Adrenal gland (tissue), 12 donors: ENCODE measurements around the gene DDX20. TPM values are rescaled to one million over a fixed set of nuclear protein-coding genes. Genes with fewer than 3 reads are reported as not detected.
A peak's percentile ranks its signal among the peaks of the same experiment; 100 is the strongest.

Experiments
- DNase-seq, 7 donors: peaks; one replicate each; pipeline ENCODE4 v3.0.0-alpha.2; 2019 to 2020
- H3K27ac ChIP-seq, 5 donors: fragments of 200-600 bp; sonication (generic) in 4 of 5; 1 replicate in 3 of 5; 2 replicates in 2 of 5; pipeline versions ENCODE4 v1.5.1 to v1.8.0; 2016 to 2020; ENCODE audit warnings: mild to moderate bottlenecking in 1 of 5
- H3K27me3 ChIP-seq: fragments of 200-600 bp; 2 replicates; pipeline ENCODE4 v1.8.0; 2021
- H3K36me3 ChIP-seq, 2 donors: fragments of 200-600 bp; replicated peaks in 1 of 2; 1 replicate in 1 of 2; 2 replicates in 1 of 2; pipeline versions ENCODE4 v1.5.1 to v1.8.0; 2018 to 2022
- H3K4me1 ChIP-seq, 2 donors: fragments of 200-600 bp; replicated peaks in 1 of 2; 1 replicate in 1 of 2; 2 replicates in 1 of 2; pipeline versions ENCODE4 v1.5.1 to v1.8.0; 2018 to 2021
- H3K4me3 ChIP-seq, 4 donors: fragments of 200-600 bp; sonication (generic) in 3 of 4; one replicate each; pipeline ENCODE4 v1.5.1; 2016 to 2018
- H3K9me3 ChIP-seq, 3 donors: fragments of 200-600 bp; sonication (generic) in 1 of 3; replicated peaks in 1 of 3; 1 replicate in 2 of 3; 2 replicates in 1 of 3; pipeline versions ENCODE4 v1.5.1 to v1.8.0; 2016 to 2021
- CTCF ChIP-seq, 6 experiments: fragments of 450-650 bp in 4 of 6; fragments of 200-600 bp in 2 of 6; sonication (generic) in 1 of 6; IDR thresholded peaks; 1 replicate in 5 of 6; 2 replicates in 1 of 6; pipeline versions ENCODE4 v1.5.1 to v1.8.0; 2016 to 2021; ENCODE audit warnings: antibody characterized with exemption in 6 of 6, mild to moderate bottlenecking in 2 of 6, moderate library complexity in 1 of 6
- POLR2A ChIP-seq, 2 donors: fragments of 450-650 bp; IDR thresholded peaks; one replicate each; pipeline ENCODE4 v1.6.1; 2017; ENCODE audit warnings: antibody characterized with exemption in 2 of 2, mild to moderate bottlenecking in 2 of 2, moderate library complexity in 1 of 2
- WGBS, 4 donors: extraction: QIAGEN DNeasy Blood & Tissue Kit in 2 of 4; methylation state at CpG; one replicate each; pipeline versions ENCODE4 v1.1.5 to v1.1.7; 2013 to 2017; 5-methylcytosine and 5-hydroxymethylcytosine counted together
- intact Hi-C, 2 donors: fragments of 100-400 bp; cut with DNase I; formaldehyde crosslinking; loops; one replicate each; pipeline versions ENCODE4 v1.14.1 to v1.15.0; 2022 to 2023
- polyA plus RNA-seq, 3 donors: library from polyadenylated mRNA; stranded (reverse); fragments of 200-250 nt in 2 of 3; fragments of 350-450 nt in 1 of 3; fragmentation: Illumina TruSeq in 1 of 3; extraction: RNeasy Lipid Tissue Mini Kit (QIAGEN cat#74804) in 1 of 3; gene quantifications; one replicate each; pipeline ENCODE4 v1.2.3, GENCODE V29; 2013 to 2014
- total RNA-seq, 9 donors: library from RNA; depleted of rRNA in 4 of 9; stranded (reverse); fragments of >200 nt in 4 of 9; fragments of 120-200 nt in 1 of 9; fragmentation: NEBNext Ultra II Directional in 1 of 9; extraction: Animal tissue kit (Norgen Biotek cat#: 25700) in 1 of 9; gene quantifications; one replicate each; pipeline versions ENCODE4 v1.1.0 to v1.2.4, GENCODE V29; 2013 to 2023
- donor health status: healthy with polysubstance abuse.
- donor health status: Bipolar disorder and iron deficiency.
- donor health status: DM: yes; HTN: yes; CAD: no.
- donor health status: DM: no; HTN: no; CAD: no.
- donor health status: DM: no; HTN: no; CAD: no.
- donor health status: DM: yes; HTN: yes; CAD: no.

Gene DDX20
- total and polyA plus RNA-seq, 12 donors: 6.2 to 19.9 (median 11.6) TPM

- TF ChIP-seq CTCF (IDR thresholded peaks at IDR 0.05): no peak
- no peak for TF ChIP-seq POLR2A (IDR thresholded peaks at IDR 0.05)
- intact Hi-C loops: no loop called here
- H3K36me3 ChIP-seq: no peaks in the 10 kb centered on the region
- H3K4me1 ChIP-seq: peaks cover 16 to 30% of the 10 kb centered on the region in 2 donors
- no peaks in the 10 kb centered on the region for H3K27me3 ChIP-seq
- H3K9me3 ChIP-seq: no peaks in the 10 kb centered on the region
- no peak overlapping the region for H3K4me3 ChIP-seq
- DNase-seq: no peak
- 95 to 97% (median 96%) methylated on average over 4 of the region's 4 CpGs for WGBS, 4 donors
- no peak overlapping the region for H3K27ac ChIP-seq
Measured at GRCh38 chr1:111735321-111735720, 20.4 kb upstream of the DDX20 start.

- intact Hi-C loops: no loop called here
- TF ChIP-seq CTCF (IDR thresholded peaks at IDR 0.05) (no peak), POLR2A (IDR thresholded peaks at IDR 0.05) (no peak)
- H3K36me3 ChIP-seq: no peaks in the 10 kb centered on the region
- no peak overlapping the region for H3K4me3 ChIP-seq
- no peaks in the 10 kb centered on the region for H3K27me3 ChIP-seq
- WGBS, 4 donors: 81 to 90% (median 85%) methylated on average over 8 of the region's 8 CpGs
- peak in 2 of 7 donors; percentile 9 to 42 for DNase-seq
- H3K4me1 ChIP-seq: peaks cover 18 to 30% of the 10 kb centered on the region in 2 donors
- no peak overlapping the region for H3K27ac ChIP-seq
- no peaks in the 10 kb centered on the region for H3K9me3 ChIP-seq
Measured at GRCh38 chr1:111735858-111736544, 19.7 kb upstream of the DDX20 start.

- Histone ChIP-seq H3K27me3 (no peaks in the 10 kb centered on the region), H3K4me3 (no peak overlapping the region), H3K4me1 (peaks cover 18 to 30% of the 10 kb centered on the region in 2 donors), H3K27ac (peak overlapping the region in 2 of 5 donors; percentile 9 to 47), H3K9me3 (no peaks in the 10 kb centered on the region), H3K36me3 (no peaks in the 10 kb centered on the region)
- TF ChIP-seq POLR2A (IDR thresholded peaks at IDR 0.05): no peak
- no peak for TF ChIP-seq CTCF (IDR thresholded peaks at IDR 0.05)
- intact Hi-C loops: no loop called here
- DNase-seq: peak; percentile 35 to 72 (median 55)
- WGBS, 4 donors: 49 to 82% (median 58%) methylated on average over 2 to 4 of the region's 4 CpGs
Measured at GRCh38 chr1:111736548-111737215, 19.0 kb upstream of the DDX20 start.

GRCh38 chr1:111737216-111738132 is 18.2 kb upstream of the DDX20 start:
- H3K4me1 ChIP-seq: peaks cover 18 to 30% of the 10 kb centered on the region in 2 donors

More at GRCh38 chr1:111737216-111738132, 18.2 kb upstream of the DDX20 start:
- DNase-seq: peak in 2 of 7 donors; percentile 12 to 52
- H3K4me3 ChIP-seq: peak overlapping the region in 1 of 4 donors; percentile 65
- WGBS, 4 donors: 40 to 48% (median 42%) methylated on average over 8 of the region's 8 CpGs
- TF ChIP-seq CTCF (IDR thresholded peaks at IDR 0.05): no peak
- TF ChIP-seq POLR2A (IDR thresholded peaks at IDR 0.05): no peak
- no peaks in the 10 kb centered on the region for H3K36me3 ChIP-seq
- intact Hi-C loops: no loop called here
- no peaks in the 10 kb centered on the region for H3K27me3 ChIP-seq
- no peaks in the 10 kb centered on the region for H3K9me3 ChIP-seq
- peak overlapping the region in 2 of 5 donors; percentile 62 to 85 for H3K27ac ChIP-seq
